ENCODE measurements around the gene YES1. TPM values are rescaled to one million over a fixed set of nuclear protein-coding genes. Genes with fewer than 3 reads are reported as not detected.
A peak's percentile ranks its signal among the peaks of the same experiment; 100 is the strongest.
"Not testable (repeated sequence)": the region's sequence is repeated elsewhere in the genome, so short reads cannot be mapped to it uniquely, and the experiment has no call there.

The YES1 gene
- total and polyA plus RNA-seq, 2 donors (not counting 3 experiments of a cell fraction or from before 2014, with no cell fraction given) = 16.5 to 92.3 TPM

DNA sequence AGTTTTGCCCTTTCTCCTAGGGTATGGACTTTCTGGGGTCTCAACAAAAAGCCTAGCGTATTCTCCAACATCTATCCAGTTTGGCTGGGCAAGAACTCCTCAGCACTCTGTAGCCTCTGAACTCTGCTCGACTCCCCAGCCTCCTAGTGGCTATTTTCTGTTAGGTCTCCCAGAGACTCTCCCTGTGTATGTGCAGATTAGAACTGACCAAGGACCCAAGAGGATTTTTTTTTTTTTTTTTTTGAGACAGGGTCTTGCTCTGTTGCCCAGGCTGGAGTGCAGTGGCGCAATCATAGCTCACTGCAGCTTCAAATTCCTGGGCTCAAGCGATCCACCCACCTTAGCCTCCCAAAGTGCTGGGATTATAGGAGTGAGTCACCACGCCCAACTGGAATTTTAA lies 81.9 kb downstream of the YES1 start:
- H3K4me3 ChIP-seq (replicated peaks in 1 of 3; ENCODE audit: insufficient read depth in 1 of 3, low read depth in 1 of 3, low read length in 3 of 3); H4K20me1 ChIP-seq (replicated peaks; ENCODE audit: control insufficient read depth, extremely low read depth, insufficient read depth, low read length); H3K27me3 ChIP-seq (ENCODE audit: control insufficient read depth in 2 of 2, insufficient read depth in 2 of 2, low read length in 2 of 2); H3K27ac ChIP-seq (ENCODE audit: insufficient read depth, low read depth, low read length); H3K9me1 ChIP-seq (replicated peaks; ENCODE audit: control insufficient read depth, extremely low read depth, insufficient read depth, low read length); H3K4me1 ChIP-seq (ENCODE audit: control insufficient read depth, extremely low read depth, insufficient read depth, low read length); H2AFZ ChIP-seq (ENCODE audit: low read depth, low read length); DNase-seq (ENCODE audit: low read depth, low spot score); intact Hi-C loops (cut with micrococcal nuclease); POLR2A ChIA-PET; FAIRE-seq; H3K4me2 ChIP-seq (ENCODE audit: insufficient read depth, low read length); H3K9me3 ChIP-seq (replicated peaks; ENCODE audit: control insufficient read depth, insufficient read depth, low read length); H3K9ac ChIP-seq (replicated peaks; ENCODE audit: extremely low read depth, insufficient read depth, low read length); H3K36me3 ChIP-seq (ENCODE audit: control insufficient read depth in 2 of 2, extremely low read depth in 1 of 2, insufficient read depth in 2 of 2, low read length in 2 of 2); H3K79me2 ChIP-seq (ENCODE audit: control insufficient read depth, insufficient read depth, low read length); BruUV-seq (replicated peaks): not testable (repeated sequence)
- dilution Hi-C loops (cut with MboI; ENCODE audit: extremely low pct_ligation_motif_present, low sequenced_read_pairs) = loop anchor here (25.0 kb wide), 1 partner anchor 107 kb away; no protein-coding TSS in a partner anchor
- TF ChIP-seq, protein P1, sequence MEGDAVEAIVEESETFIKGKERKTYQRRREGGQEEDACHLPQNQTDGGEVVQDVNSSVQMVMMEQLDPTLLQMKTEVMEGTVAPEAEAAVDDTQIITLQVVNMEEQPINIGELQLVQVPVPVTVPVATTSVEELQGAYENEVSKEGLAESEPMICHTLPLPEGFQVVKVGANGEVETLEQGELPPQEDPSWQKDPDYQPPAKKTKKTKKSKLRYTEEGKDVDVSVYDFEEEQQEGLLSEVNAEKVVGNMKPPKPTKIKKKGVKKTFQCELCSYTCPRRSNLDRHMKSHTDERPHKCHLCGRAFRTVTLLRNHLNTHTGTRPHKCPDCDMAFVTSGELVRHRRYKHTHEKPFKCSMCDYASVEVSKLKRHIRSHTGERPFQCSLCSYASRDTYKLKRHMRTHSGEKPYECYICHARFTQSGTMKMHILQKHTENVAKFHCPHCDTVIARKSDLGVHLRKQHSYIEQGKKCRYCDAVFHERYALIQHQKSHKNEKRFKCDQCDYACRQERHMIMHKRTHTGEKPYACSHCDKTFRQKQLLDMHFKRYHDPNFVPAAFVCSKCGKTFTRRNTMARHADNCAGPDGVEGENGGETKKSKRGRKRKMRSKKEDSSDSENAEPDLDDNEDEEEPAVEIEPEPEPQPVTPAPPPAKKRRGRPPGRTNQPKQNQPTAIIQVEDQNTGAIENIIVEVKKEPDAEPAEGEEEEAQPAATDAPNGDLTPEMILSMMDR (IDR thresholded peaks at IDR 0.05; ENCODE audit: extremely low read depth in 1 of 2, insufficient read depth in 1 of 2, low read depth in 1 of 2, low read length in 2 of 2) = peak in 1 of 2 donors; percentile 21
- CTCF ChIA-PET = interaction anchor here (0.9 kb wide), 1 partner anchor 101 kb away, joined by 3 read pairs; no protein-coding TSS in a partner anchor

DNA sequence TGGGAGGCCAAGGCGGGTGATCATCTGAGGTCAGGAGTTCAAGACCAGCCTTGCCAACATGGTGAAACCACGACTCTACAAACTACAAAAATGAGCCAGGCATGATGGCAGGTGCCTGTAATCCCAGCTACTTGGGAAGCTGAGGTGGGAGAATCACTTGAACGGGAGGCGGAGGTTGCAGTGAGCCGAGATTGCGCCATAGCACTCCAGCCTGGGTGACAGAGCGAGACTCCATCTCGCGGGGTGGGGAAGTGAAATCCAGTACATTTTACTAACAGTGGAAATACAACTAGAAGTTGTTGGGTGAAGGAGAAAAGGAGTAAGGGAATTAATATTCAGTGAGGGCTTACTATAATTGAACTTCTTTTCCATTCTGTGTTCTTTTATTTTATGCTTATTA lies 86.4 kb downstream of the YES1 start:
- Histone ChIP-seq H3K9ac (replicated peaks; ENCODE audit: extremely low read depth, insufficient read depth, low read length) (no peak overlapping the region), H3K36me3 (ENCODE audit: control insufficient read depth in 2 of 2, extremely low read depth in 1 of 2, insufficient read depth in 2 of 2, low read length in 2 of 2) (peaks cover 0 to 2% of the 10 kb centered on the region in 2 experiments), H3K79me2 (ENCODE audit: control insufficient read depth, insufficient read depth, low read length) (no peaks in the 10 kb centered on the region), H3K4me3 (replicated peaks in 1 of 3; ENCODE audit: insufficient read depth in 1 of 3, low read depth in 1 of 3, low read length in 3 of 3) (no peak overlapping the region), H2AFZ (ENCODE audit: low read depth, low read length) (no peak overlapping the region), H3K9me3 (replicated peaks; ENCODE audit: control insufficient read depth, insufficient read depth, low read length) (no peaks in the 10 kb centered on the region), H3K4me1 (ENCODE audit: control insufficient read depth, extremely low read depth, insufficient read depth, low read length) (peaks cover 4% of the 10 kb centered on the region), H3K4me2 (ENCODE audit: insufficient read depth, low read length) (no peak overlapping the region), H3K27me3 (ENCODE audit: control insufficient read depth in 2 of 2, insufficient read depth in 2 of 2, low read length in 2 of 2) (no peaks in the 10 kb centered on the region), H4K20me1 (replicated peaks; ENCODE audit: control insufficient read depth, extremely low read depth, insufficient read depth, low read length) (no peaks in the 10 kb centered on the region), H3K27ac (ENCODE audit: insufficient read depth, low read depth, low read length) (no peak overlapping the region), H3K9me1 (replicated peaks; ENCODE audit: control insufficient read depth, extremely low read depth, insufficient read depth, low read length) (no peaks in the 10 kb centered on the region)
- FAIRE-seq (no peak), DNase-seq (ENCODE audit: low read depth, low spot score) (no peak)
- dilution Hi-C loops (cut with MboI; ENCODE audit: extremely low pct_ligation_motif_present, low sequenced_read_pairs) = loop anchor here (25.0 kb wide), 1 partner anchor 112 kb away; no protein-coding TSS in a partner anchor
- TF ChIP-seq, protein P2, sequence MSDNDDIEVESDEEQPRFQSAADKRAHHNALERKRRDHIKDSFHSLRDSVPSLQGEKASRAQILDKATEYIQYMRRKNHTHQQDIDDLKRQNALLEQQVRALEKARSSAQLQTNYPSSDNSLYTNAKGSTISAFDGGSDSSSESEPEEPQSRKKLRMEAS (IDR thresholded peaks at IDR 0.05; ENCODE audit: insufficient read depth, insufficient read length) = no peak
- TF ChIP-seq GATA2 (IDR thresholded peaks at IDR 0.05; ENCODE audit: insufficient read depth, insufficient read length, low read depth, low read length) (no peak), EZH2 (IDR thresholded peaks at IDR 0.05; ENCODE audit: borderline replicate concordance, low read depth, low read length, severe bottlenecking) (no peak), JUN (IDR thresholded peaks at IDR 0.05; ENCODE audit: borderline replicate concordance, insufficient read depth, insufficient read length, low read depth) (no peak)
- CTCF ChIA-PET = interaction anchor here (1.2 to 1.6 kb wide), 3 partner anchors 10 to 104 kb away, joined by 3 to 5 read pairs (median 3); partner anchors contain the start of gene ENOSF1
- POLR2A ChIA-PET = no interaction called here
- BruUV-seq (replicated peaks) = no TSS peak
- intact Hi-C loops (cut with micrococcal nuclease) = no loop called here

Measured in endothelial cell of umbilical vein (primary cell).